ENCODE measurements around the gene PDGFC.

PDGFC gene

GRCh38 chr4:156779042-156779441 is 192.6 kb downstream of the PDGFC start:
- H3K27ac ChIP-seq (ENCODE audit: poor library complexity, severe bottlenecking): peak overlapping the region; percentile 98
- no peak overlapping the region for H3K4me3 ChIP-seq (ENCODE audit: severe bottlenecking)
- peaks cover 91% of the 10 kb centered on the region for H3K4me1 ChIP-seq (ENCODE audit: insufficient read depth, poor library complexity, severe bottlenecking)
- no peaks in the 10 kb centered on the region for H3K9me3 ChIP-seq (ENCODE audit: severe bottlenecking)
- no peaks in the 10 kb centered on the region for H3K27me3 ChIP-seq (ENCODE audit: insufficient read depth, poor library complexity, severe bottlenecking)
- peaks cover 8% of the 10 kb centered on the region; the same call in 1 of the 2 replicates for H3K36me3 ChIP-seq (ENCODE audit: low read depth)
- DNase-seq (ENCODE audit: low spot score) (no peak), ATAC-seq (ENCODE audit: low read depth) (no peak; the same call in 2 of the 3 replicates)
- TF ChIP-seq, protein P1, sequence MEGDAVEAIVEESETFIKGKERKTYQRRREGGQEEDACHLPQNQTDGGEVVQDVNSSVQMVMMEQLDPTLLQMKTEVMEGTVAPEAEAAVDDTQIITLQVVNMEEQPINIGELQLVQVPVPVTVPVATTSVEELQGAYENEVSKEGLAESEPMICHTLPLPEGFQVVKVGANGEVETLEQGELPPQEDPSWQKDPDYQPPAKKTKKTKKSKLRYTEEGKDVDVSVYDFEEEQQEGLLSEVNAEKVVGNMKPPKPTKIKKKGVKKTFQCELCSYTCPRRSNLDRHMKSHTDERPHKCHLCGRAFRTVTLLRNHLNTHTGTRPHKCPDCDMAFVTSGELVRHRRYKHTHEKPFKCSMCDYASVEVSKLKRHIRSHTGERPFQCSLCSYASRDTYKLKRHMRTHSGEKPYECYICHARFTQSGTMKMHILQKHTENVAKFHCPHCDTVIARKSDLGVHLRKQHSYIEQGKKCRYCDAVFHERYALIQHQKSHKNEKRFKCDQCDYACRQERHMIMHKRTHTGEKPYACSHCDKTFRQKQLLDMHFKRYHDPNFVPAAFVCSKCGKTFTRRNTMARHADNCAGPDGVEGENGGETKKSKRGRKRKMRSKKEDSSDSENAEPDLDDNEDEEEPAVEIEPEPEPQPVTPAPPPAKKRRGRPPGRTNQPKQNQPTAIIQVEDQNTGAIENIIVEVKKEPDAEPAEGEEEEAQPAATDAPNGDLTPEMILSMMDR (IDR thresholded peaks at IDR 0.05; ENCODE audit: poor library complexity, severe bottlenecking): no peak

DNA sequence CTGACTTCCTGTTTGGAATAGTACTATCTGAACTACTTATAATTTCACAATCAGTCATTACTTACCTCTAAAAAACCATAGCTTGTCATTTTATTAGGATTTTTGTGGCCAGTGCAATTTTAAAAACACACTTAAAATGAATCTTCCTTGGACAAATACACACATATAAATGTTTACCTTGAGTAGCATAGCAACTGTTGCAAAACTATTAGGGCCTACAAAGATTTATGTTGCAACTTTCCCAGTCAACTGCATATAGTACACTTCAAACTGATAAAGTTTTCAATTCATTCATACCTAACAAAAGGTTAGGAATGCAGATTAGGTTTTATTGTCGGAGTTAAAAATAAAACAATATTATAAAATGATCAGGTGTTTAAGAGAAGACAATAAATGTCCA is 193.0 kb downstream of the PDGFC start:
- H3K9me3 ChIP-seq (ENCODE audit: severe bottlenecking): no peaks in the 10 kb centered on the region
- ATAC-seq (ENCODE audit: low read depth) (peak; percentile 44), DNase-seq (ENCODE audit: low spot score) (no peak)
- TF ChIP-seq, protein P1 (IDR thresholded peaks at IDR 0.05; ENCODE audit: poor library complexity, severe bottlenecking): no peak
- H3K4me1 ChIP-seq (ENCODE audit: insufficient read depth, poor library complexity, severe bottlenecking): peaks cover 95% of the 10 kb centered on the region
- H3K4me3 ChIP-seq (ENCODE audit: severe bottlenecking): no peak overlapping the region
- H3K27me3 ChIP-seq (ENCODE audit: insufficient read depth, poor library complexity, severe bottlenecking): no peaks in the 10 kb centered on the region
- peak overlapping the region; percentile 98 for H3K27ac ChIP-seq (ENCODE audit: poor library complexity, severe bottlenecking)
- peaks cover 8% of the 10 kb centered on the region; the same call in 1 of the 2 replicates for H3K36me3 ChIP-seq (ENCODE audit: low read depth)

- peak overlapping the region; percentile 98 for H3K27ac ChIP-seq (ENCODE audit: poor library complexity, severe bottlenecking)
- no peaks in the 10 kb centered on the region for H3K27me3 ChIP-seq (ENCODE audit: insufficient read depth, poor library complexity, severe bottlenecking)
- ATAC-seq (ENCODE audit: low read depth): no peak
- TF ChIP-seq, protein P1 (IDR thresholded peaks at IDR 0.05; ENCODE audit: poor library complexity, severe bottlenecking): no peak
- H3K36me3 ChIP-seq (ENCODE audit: low read depth): peaks cover 8% of the 10 kb centered on the region; the same call in 1 of the 2 replicates
- DNase-seq (ENCODE audit: low spot score): no peak
- H3K9me3 ChIP-seq (ENCODE audit: severe bottlenecking): no peaks in the 10 kb centered on the region
- H3K4me3 ChIP-seq (ENCODE audit: severe bottlenecking): no peak overlapping the region
- H3K4me1 ChIP-seq (ENCODE audit: insufficient read depth, poor library complexity, severe bottlenecking): peaks cover 99% of the 10 kb centered on the region
Observed at GRCh38 chr4:156778093-156778492, 193.5 kb downstream of the PDGFC start.

GRCh38 chr4:156775813-156776212 is 195.8 kb downstream of the PDGFC start:
- Histone ChIP-seq H3K36me3 (ENCODE audit: low read depth) (peaks cover 8% of the 10 kb centered on the region), H3K9me3 (ENCODE audit: severe bottlenecking) (no peaks in the 10 kb centered on the region), H3K4me1 (ENCODE audit: insufficient read depth, poor library complexity, severe bottlenecking) (peaks cover 96% of the 10 kb centered on the region), H3K4me3 (ENCODE audit: severe bottlenecking) (no peak overlapping the region), H3K27ac (ENCODE audit: poor library complexity, severe bottlenecking) (peak overlapping the region; percentile 98), H3K27me3 (ENCODE audit: insufficient read depth, poor library complexity, severe bottlenecking) (no peaks in the 10 kb centered on the region)
- ATAC-seq (ENCODE audit: low read depth) (no peak), DNase-seq (ENCODE audit: low spot score) (no peak)
- TF ChIP-seq, protein P1 (IDR thresholded peaks at IDR 0.05; ENCODE audit: poor library complexity, severe bottlenecking): no peak

DNA sequence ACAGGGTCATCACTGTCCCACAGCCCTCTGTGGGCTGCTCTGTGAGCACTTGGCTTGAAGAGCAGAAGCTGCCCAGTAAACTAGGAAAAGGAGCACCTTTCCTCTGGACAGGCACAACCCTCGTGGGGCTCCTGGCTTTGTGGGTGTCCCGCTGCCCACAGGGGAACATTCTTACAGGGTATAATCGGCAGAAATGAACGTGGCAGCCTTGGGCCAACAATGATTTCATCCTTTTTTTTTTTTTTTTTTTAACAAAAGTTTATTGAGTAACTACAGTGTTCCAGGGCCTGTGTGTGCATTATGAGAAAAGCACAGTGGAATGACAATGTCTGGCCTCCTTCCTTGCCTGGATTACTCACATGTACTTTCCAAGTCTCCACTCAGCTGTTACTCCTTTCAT is 197.2 kb downstream of the PDGFC start:
- TF ChIP-seq, protein P1 (IDR thresholded peaks at IDR 0.05; ENCODE audit: poor library complexity, severe bottlenecking): no peak
- Histone ChIP-seq H3K4me1 (ENCODE audit: insufficient read depth, poor library complexity, severe bottlenecking) (peaks cover 96% of the 10 kb centered on the region), H3K27ac (ENCODE audit: poor library complexity, severe bottlenecking) (peak overlapping the region; percentile 98), H3K36me3 (ENCODE audit: low read depth) (peaks cover 11% of the 10 kb centered on the region), H3K27me3 (ENCODE audit: insufficient read depth, poor library complexity, severe bottlenecking) (no peaks in the 10 kb centered on the region), H3K4me3 (ENCODE audit: severe bottlenecking) (peak overlapping the region; percentile 7), H3K9me3 (ENCODE audit: severe bottlenecking) (no peaks in the 10 kb centered on the region)
- DNase-seq (ENCODE audit: low spot score) (peak; percentile 42), ATAC-seq (ENCODE audit: low read depth) (peak; percentile 23)
